PC-3 (cell line): ENCODE measurements around the gene GH1. TPM values are rescaled to one million over a fixed set of nuclear protein-coding genes. Genes with fewer than 3 reads are reported as not detected.

ENCODE experiments used
- total RNA-seq: library from RNA; depleted of rRNA; stranded (reverse); fragments of >200 nt; gene quantifications from 2 replicates; pipeline ENCODE4 v1.2.3, GENCODE V29; 2014; rRNA removed

The GH1 gene
- total RNA-seq, 1 experiment from 2014 or later, result not detected

Other genes starting within 250 kb of the GH1 start
- gene LIMD2, start 218.7 kb downstream of the GH1 start, total RNA-seq, result 19.4 and 43.0 TPM in 2 replicates
- 17.9 and 26.3 TPM in 2 replicates for gene STRADA, start 177.0 kb downstream of the GH1 start, total RNA-seq
- 147 and 163 TPM in 2 replicates for gene CCDC47, start 145.2 kb downstream of the GH1 start, total RNA-seq
- 72.4 and 89.0 TPM in 2 replicates for gene DDX42, start 144.7 kb downstream of the GH1 start, total RNA-seq
- 163 and 205 TPM in 2 replicates for gene PSMC5, start 91.4 kb downstream of the GH1 start, total RNA-seq
- gene FTSJ3, start 91.2 kb downstream of the GH1 start, total RNA-seq, result 82.4 and 112 TPM in 2 replicates
- gene SMARCD2, start 76.2 kb downstream of the GH1 start, total RNA-seq, result 152 and 156 TPM in 2 replicates
- not detected in 2 replicates for gene CSH2, start 45.2 kb downstream of the GH1 start, total RNA-seq
- not detected in 2 replicates for gene GH2, start 36.9 kb downstream of the GH1 start, total RNA-seq
- gene CSH1, start 22.3 kb downstream of the GH1 start, total RNA-seq, result not detected in 2 replicates
- not detected in 2 replicates for gene CSHL1, start 7.6 kb downstream of the GH1 start, total RNA-seq
- not detected in 2 replicates for gene CD79B, start 13.5 kb upstream of the GH1 start, total RNA-seq
- 0.06 TPM in 1 of 2 replicates, not detected in the other for gene SCN4A, start 54.1 kb upstream of the GH1 start, total RNA-seq
- 0.77 and 1.2 TPM in 2 replicates for gene PRR29, start 79.5 kb upstream of the GH1 start, total RNA-seq
- not detected in 2 replicates for gene ICAM2, start 101.8 kb upstream of the GH1 start, total RNA-seq
- 13.5 and 17.9 TPM in 2 replicates for gene ERN1, start 211.3 kb upstream of the GH1 start, total RNA-seq